Caco-2 (cell line): ENCODE data around the gene APOE. TPM values are rescaled to one million over a fixed set of nuclear protein-coding genes. Genes with fewer than 3 reads are reported as not detected.

Experiments used
- BruUV-seq: library from RNA; stranded (reverse); fragments of 400-500 nt; replicated peaks from 2 replicates; lab custom pipeline; 2021; lab: Mats Ljungman, UMichigan
- CTCF ChIA-PET: fragments of 300-600 bp; sonication (Branson Sonifier 250); formaldehyde crosslinking; loops from one replicate; lab custom pipeline; 2022; ENCODE audit warnings: antibody characterized with exemption; lab: Charles Lee
- POLR2A ChIA-PET: fragments of 300-600 bp; sonication (Branson Sonifier 250); formaldehyde crosslinking; loops from one replicate; lab custom pipeline; 2022; ENCODE audit warnings: antibody characterized with exemption; lab: Charles Lee
- DNase-seq, 2 experiments: peaks; one replicate each; pipeline versions ENCODE4 v3.0.0 to v3.0.0-alpha.2; 2020 to 2022
- H3K27me3 ChIP-seq: replicated peaks from 2 replicates; pipeline ENCODE4 v1.6.0; 2011; ENCODE audit warnings: low read length; ENCODE audit not compliant: control insufficient read depth, insufficient read depth
- H3K36me3 ChIP-seq: 2 replicates; pipeline ENCODE4 v1.5.1; 2011; ENCODE audit warnings: low read length; ENCODE audit not compliant: control insufficient read depth, insufficient read depth
- H3K4me1 ChIP-seq: fragments of 250-450 bp; sonication (Bioruptor Pico); 2 replicates; pipeline ENCODE4 v1.5.1; 2020; ENCODE audit warnings: mild to moderate bottlenecking
- H3K4me3 ChIP-seq: 2 replicates; pipeline ENCODE4 v1.5.1; 2011; ENCODE audit warnings: low read depth, mild to moderate bottlenecking, control low read depth, low read length
- H3K9me3 ChIP-seq: fragments of 250-450 bp; sonication (Bioruptor Pico); 2 replicates; pipeline ENCODE4 v1.5.1; 2020; ENCODE audit warnings: mild to moderate bottlenecking, moderate library complexity
- H3K27ac Mint-ChIP-seq: one replicate; pipeline ENCODE4 v1.8.0; 2022; ENCODE audit warnings: mixed read lengths; ENCODE audit not compliant: unreplicated experiment
- H3K27me3 Mint-ChIP-seq: one replicate; pipeline ENCODE4 v1.8.0; 2022; ENCODE audit warnings: mixed read lengths; ENCODE audit not compliant: insufficient read depth, unreplicated experiment
- H3K36me3 Mint-ChIP-seq: one replicate; pipeline ENCODE4 v1.8.0; 2022; ENCODE audit warnings: mild to moderate bottlenecking, mixed read lengths; ENCODE audit not compliant: insufficient read depth, unreplicated experiment
- H3K4me1 Mint-ChIP-seq: one replicate; pipeline ENCODE4 v1.8.0; 2022; ENCODE audit warnings: low read depth, mixed read lengths; ENCODE audit not compliant: unreplicated experiment
- H3K4me3 Mint-ChIP-seq: one replicate; pipeline ENCODE4 v1.8.0; 2022; ENCODE audit warnings: mild to moderate bottlenecking, moderate library complexity, mixed read lengths; ENCODE audit not compliant: unreplicated experiment
- H3K9me3 Mint-ChIP-seq: one replicate; pipeline ENCODE4 v1.8.0; 2022; ENCODE audit warnings: mixed read lengths; ENCODE audit not compliant: unreplicated experiment
- CTCF ChIP-seq, 2 experiments: fragments of 200-600 bp in 1 of 2; IDR thresholded peaks; 1 replicate in 1 of 2; 2 replicates in 1 of 2; pipeline versions ENCODE4 v1.5.1 to v1.8.0; 2011 to 2022; ENCODE audit warnings: antibody characterized with exemption in 1 of 2, control low read depth in 1 of 2, inconsistent platforms in 1 of 2, low read depth in 1 of 2, low read length in 1 of 2, mild to moderate bottlenecking in 1 of 2, moderate library complexity in 1 of 2; ENCODE audit not compliant: insufficient read depth in 1 of 2, severe bottlenecking in 1 of 2, unreplicated experiment in 1 of 2
- intact Hi-C: fragments of 100-400 bp; cut with micrococcal nuclease; formaldehyde crosslinking; loops from one replicate; pipeline ENCODE4 v1.10.0; 2022; ENCODE audit not compliant: unreplicated experiment
- total RNA-seq: library from RNA; stranded (reverse); gene quantifications from 2 replicates; pipeline ENCODE4 v1.2.3, GENCODE V29; 2022

The APOE gene
- total RNA-seq, 1 experiment from 2014 or later, result 1,404 TPM

DNA sequence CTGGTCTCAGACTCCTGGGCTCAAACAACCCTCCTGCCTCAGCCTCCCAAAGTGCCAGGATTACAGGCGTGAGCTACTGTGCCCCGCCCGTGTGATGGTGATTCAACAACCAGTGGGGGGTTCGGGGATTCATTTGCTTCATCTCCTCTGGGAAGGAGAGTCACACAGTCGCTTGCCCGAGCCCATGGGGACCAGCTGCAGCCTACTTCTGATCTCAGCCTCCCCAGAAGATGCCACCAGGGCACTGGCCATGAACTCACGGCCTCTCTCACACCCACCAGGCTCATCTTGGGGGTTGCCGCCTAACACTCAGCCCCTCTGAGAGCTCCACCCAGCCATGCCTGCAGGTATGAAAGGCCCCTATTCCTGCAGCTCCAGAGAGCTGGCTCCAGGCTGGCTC lies 7.8 kb upstream of the APOE start:
- H3K4me3 Mint-ChIP-seq, result no peak overlapping the region
- no TSS peak for BruUV-seq
- no peak for TF ChIP-seq CTCF (IDR thresholded peaks at IDR 0.05; ENCODE audit: insufficient read depth in 1 of 2, low read depth in 1 of 2, low read length in 1 of 2, severe bottlenecking in 1 of 2, unreplicated experiment in 1 of 2)
- H3K27me3 Mint-ChIP-seq, result no peaks in the 10 kb centered on the region
- no peaks in the 10 kb centered on the region for H3K9me3 ChIP-seq
- peaks cover 15% of the 10 kb centered on the region for H3K36me3 ChIP-seq
- H3K9me3 Mint-ChIP-seq, result no peaks in the 10 kb centered on the region
- H3K4me1 ChIP-seq, result no peaks in the 10 kb centered on the region
- H3K4me1 Mint-ChIP-seq, result no peaks in the 10 kb centered on the region
- H3K27ac Mint-ChIP-seq, result no peak overlapping the region
- intact Hi-C loops, result no loop called here
- peaks cover 100% of the 10 kb centered on the region for H3K36me3 Mint-ChIP-seq
- no peak overlapping the region for H3K4me3 ChIP-seq
- ChIA-PET POLR2A (no interaction called here), CTCF (no interaction called here)
- no peak for DNase-seq
- H3K27me3 ChIP-seq, result no peaks in the 10 kb centered on the region

DNA sequence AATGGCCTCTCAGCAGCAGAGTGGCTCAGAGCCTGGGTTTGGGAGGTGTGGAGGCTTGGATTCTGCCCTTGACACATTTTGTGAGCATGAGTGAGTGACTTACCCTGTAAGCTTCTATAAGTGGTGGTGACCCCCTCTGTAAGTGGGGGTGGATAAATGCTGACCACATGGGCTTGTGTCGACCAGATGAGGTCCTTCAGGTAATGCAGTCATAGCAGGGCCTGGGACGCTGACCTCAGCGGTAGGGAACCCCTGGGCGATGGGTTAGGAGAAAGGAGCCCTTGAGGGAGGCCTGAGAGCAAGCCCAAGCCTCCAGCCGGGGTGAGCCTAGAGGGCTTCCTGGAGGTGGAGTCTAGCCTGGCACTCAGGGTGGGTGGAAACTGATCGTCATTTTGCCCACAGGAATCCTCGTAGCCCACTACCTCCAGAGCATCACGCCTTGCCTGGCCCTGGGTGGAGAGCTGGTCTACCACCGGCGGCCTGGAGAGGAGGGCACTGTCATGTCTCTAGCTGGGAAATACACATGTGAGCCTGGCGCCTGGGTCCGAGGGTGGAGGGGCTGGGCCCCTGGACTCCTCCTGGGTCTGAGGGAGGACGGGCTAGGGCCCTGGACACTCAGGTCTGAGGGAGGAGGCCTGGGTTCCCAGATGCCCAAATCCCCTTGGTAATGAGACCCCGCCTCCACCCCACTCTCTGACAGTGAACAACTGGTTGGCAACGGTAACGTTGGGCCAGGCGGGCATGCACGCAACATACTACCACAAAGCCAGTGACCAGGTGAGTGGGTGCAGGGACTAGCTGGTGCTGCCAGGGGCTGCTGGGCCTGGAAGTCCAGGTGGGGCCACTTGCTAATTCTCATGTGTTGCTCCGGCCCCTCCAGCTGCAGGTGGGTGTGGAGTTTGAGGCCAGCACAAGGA lies 5.0 kb upstream of the APOE start:
- ChIA-PET POLR2A (interaction anchor here (0.6 kb wide), 1 partner anchor 55 kb away, joined by 6 read pairs; no protein-coding TSS in a partner anchor), CTCF (no interaction called here)
- H3K4me3 Mint-ChIP-seq, result no peak overlapping the region
- no peak for DNase-seq
- Histone ChIP-seq H3K36me3 (peaks cover 6% of the 10 kb centered on the region), H3K27me3 (no peaks in the 10 kb centered on the region), H3K4me3 (no peak overlapping the region), H3K9me3 (no peaks in the 10 kb centered on the region), H3K4me1 (peaks cover 21% of the 10 kb centered on the region)
- no peaks in the 10 kb centered on the region for H3K9me3 Mint-ChIP-seq
- no peaks in the 10 kb centered on the region for H3K4me1 Mint-ChIP-seq
- H3K27ac Mint-ChIP-seq, result peak overlapping the region; percentile 19
- BruUV-seq, result no TSS peak
- no peak for TF ChIP-seq CTCF (IDR thresholded peaks at IDR 0.05; ENCODE audit: insufficient read depth in 1 of 2, low read depth in 1 of 2, low read length in 1 of 2, severe bottlenecking in 1 of 2, unreplicated experiment in 1 of 2)
- intact Hi-C loops, result loop anchor here (10.0 kb wide), 2 partner anchors 104 to 174 kb away; partner anchors contain the start of genes GEMIN7, RELB and ZNF296
- peaks cover 100% of the 10 kb centered on the region for H3K36me3 Mint-ChIP-seq
- no peaks in the 10 kb centered on the region for H3K27me3 Mint-ChIP-seq

DNA sequence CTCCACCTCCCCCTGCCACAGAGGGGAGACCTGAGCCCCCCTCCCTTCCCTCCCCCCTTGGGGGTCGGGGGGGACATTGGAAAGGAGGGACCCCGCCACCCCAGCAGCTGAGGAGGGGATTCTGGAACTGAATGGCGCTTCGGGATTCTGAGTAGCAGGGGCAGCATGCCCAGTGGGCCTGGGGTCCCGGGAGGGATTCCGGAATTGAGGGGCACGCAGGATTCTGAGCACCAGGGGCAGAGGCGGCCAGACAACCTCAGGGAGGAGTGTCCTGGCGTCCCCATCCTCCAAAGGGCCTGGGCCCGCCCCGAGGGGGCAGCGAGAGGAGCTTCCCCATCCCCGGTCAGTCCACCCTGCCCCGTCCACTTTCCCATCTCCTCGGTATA lies 2.4 kb upstream of the APOE start:
- no TSS peak for BruUV-seq

More for the DNA sequence above, 2.4 kb upstream of the APOE start:
- Histone ChIP-seq H3K27me3 (no peaks in the 10 kb centered on the region), H3K4me1 (peaks cover 30% of the 10 kb centered on the region), H3K4me3 (no peak overlapping the region), H3K9me3 (no peaks in the 10 kb centered on the region), H3K36me3 (peaks cover 8% of the 10 kb centered on the region)
- Mint-ChIP-seq H3K27me3 (no peaks in the 10 kb centered on the region), H3K36me3 (peaks cover 100% of the 10 kb centered on the region), H3K4me1 (peaks cover 13% of the 10 kb centered on the region), H3K4me3 (no peak overlapping the region), H3K9me3 (no peaks in the 10 kb centered on the region), H3K27ac (peak overlapping the region; percentile 51)
- intact Hi-C loops, result loop anchor here (1.0 to 10.0 kb wide), 3 partner anchors 48 to 172 kb away; partner anchors contain the start of genes GEMIN7, RELB and ZNF296
- DNase-seq, result no peak
- TF ChIP-seq CTCF (IDR thresholded peaks at IDR 0.05; ENCODE audit: insufficient read depth in 1 of 2, low read depth in 1 of 2, low read length in 1 of 2, severe bottlenecking in 1 of 2, unreplicated experiment in 1 of 2), result no peak
- ChIA-PET CTCF (interaction anchor here (0.6 to 1.5 kb wide), 5 partner anchors 12 to 142 kb away, joined by 3 to 5 read pairs (median 3); partner anchors contain the start of gene CLASRP), POLR2A (no interaction called here)
